OCI-LY7 (cell line): Measurements from ENCODE around the gene CORIN. TPM values are rescaled to one million over a fixed set of nuclear protein-coding genes. Genes with fewer than 3 reads are reported as not detected.

Experiments
- BruUV-seq: library from RNA; stranded (reverse); fragments of 400-500 nt; replicated peaks from 2 replicates; lab custom pipeline; 2021; lab: Mats Ljungman, UMichigan
- CTCF ChIA-PET: fragments of 300-600 bp; sonication (Branson Sonifier 250); formaldehyde crosslinking; loops from one replicate; lab custom pipeline; 2022; ENCODE audit warnings: antibody characterized with exemption; ENCODE audit not compliant: unreplicated experiment; lab: Charles Lee
- POLR2A ChIA-PET: fragments of 300-600 bp; sonication (Branson Sonifier 250); formaldehyde crosslinking; loops from one replicate; lab custom pipeline; 2022; ENCODE audit warnings: antibody characterized with exemption; lab: Charles Lee
- DNase-seq: peaks from one replicate; pipeline ENCODE4 v3.0.0-alpha.2; 2015; ENCODE audit warnings: low spot score
- H2AFZ ChIP-seq: fragments of 200-600 bp; sonication (generic), shearing (Covaris generic); 2 replicates; pipeline ENCODE4 v1.6.1; 2014; ENCODE audit warnings: mild to moderate bottlenecking, antibody characterized with exemption, low read length, moderate library complexity
- H3K27ac ChIP-seq: fragments of 200-600 bp; sonication (generic); 2 replicates; pipeline ENCODE4 v1.5.1; 2014; ENCODE audit warnings: mixed run types, low read depth, mild to moderate bottlenecking, moderate library complexity, low read length, inconsistent platforms; ENCODE audit not compliant: poor library complexity, severe bottlenecking
- H3K36me3 ChIP-seq: fragments of 200-600 bp; sonication (generic); 2 replicates; pipeline ENCODE4 v1.6.1; 2014; ENCODE audit warnings: mild to moderate bottlenecking, antibody characterized with exemption, low read length, moderate library complexity, mixed read lengths; ENCODE audit not compliant: insufficient read depth
- H3K4me1 ChIP-seq: fragments of 200-600 bp; sonication (generic); 2 replicates; pipeline ENCODE4 v1.5.1; 2014; ENCODE audit warnings: mild to moderate bottlenecking, low read length; ENCODE audit not compliant: insufficient read depth, poor library complexity, severe bottlenecking
- H3K4me2 ChIP-seq: fragments of 200-600 bp; sonication (generic); 2 replicates; pipeline ENCODE4 v1.6.1; 2014; ENCODE audit warnings: mild to moderate bottlenecking, low read length
- H3K4me3 ChIP-seq: fragments of 200-600 bp; sonication (generic); 2 replicates; pipeline ENCODE4 v1.5.1; 2014; ENCODE audit warnings: mild to moderate bottlenecking, low read depth, low read length; ENCODE audit not compliant: poor library complexity, severe bottlenecking
- H3K79me2 ChIP-seq: fragments of 200-600 bp; sonication (generic); 2 replicates; pipeline ENCODE4 v1.6.1; 2016; ENCODE audit warnings: low read depth, mild to moderate bottlenecking, low read length, moderate library complexity, mixed read lengths; ENCODE audit not compliant: insufficient read depth
- H3K9me2 ChIP-seq: fragments of 200-600 bp; sonication (generic); 2 replicates; pipeline ENCODE4 v1.6.1; 2016; ENCODE audit warnings: mild to moderate bottlenecking, low read length, mixed read lengths; ENCODE audit not compliant: insufficient read depth
- H3K9me3 ChIP-seq: fragments of 200-600 bp; sonication (generic); 2 replicates; pipeline ENCODE4 v1.6.1; 2014; ENCODE audit warnings: mild to moderate bottlenecking, mixed run types, low read length, mixed read lengths
- H4K20me1 ChIP-seq: fragments of 200-600 bp; sonication (generic); 2 replicates; pipeline ENCODE4 v1.6.1; 2014; ENCODE audit warnings: mild to moderate bottlenecking, antibody characterized with exemption, low read length, moderate library complexity, mixed read lengths; ENCODE audit not compliant: insufficient read depth
- EZH2phosphoT487 ChIP-seq: fragments of 200-600 bp; sonication (generic); IDR thresholded peaks from 2 replicates; pipeline ENCODE4 v1.6.1; 2018; ENCODE audit warnings: low read depth, borderline replicate concordance, mild to moderate bottlenecking, mixed run types, antibody characterized with exemption, low read length, moderate library complexity, mixed read lengths
- intact Hi-C: fragments of 100-400 bp; cut with micrococcal nuclease; formaldehyde crosslinking; loops from one replicate; pipeline ENCODE4 v1.10.0; 2022; ENCODE audit not compliant: unreplicated experiment
- total RNA-seq, 2 experiments: library from RNA; depleted of rRNA in 1 of 2; stranded (reverse); fragments of >200 nt in 1 of 2; shearing (Covaris generic) in 1 of 2; gene quantifications; 2 replicates each; pipeline ENCODE4 v1.2.3, GENCODE V29; 2014 to 2022
- TF ChIP-seq, protein P1 (sequence below): fragments of 200-600 bp; sonication (generic); conservative IDR thresholded peaks from 2 replicates; pipeline ENCODE4 v1.5.1; 2014; ENCODE audit warnings: mild to moderate bottlenecking, antibody characterized with exemption, low read length, moderate library complexity, mixed read lengths

Gene CORIN
- total RNA-seq, 2 experiments from 2014 or later, result 0.40 TPM; not detected in 1

DNA sequence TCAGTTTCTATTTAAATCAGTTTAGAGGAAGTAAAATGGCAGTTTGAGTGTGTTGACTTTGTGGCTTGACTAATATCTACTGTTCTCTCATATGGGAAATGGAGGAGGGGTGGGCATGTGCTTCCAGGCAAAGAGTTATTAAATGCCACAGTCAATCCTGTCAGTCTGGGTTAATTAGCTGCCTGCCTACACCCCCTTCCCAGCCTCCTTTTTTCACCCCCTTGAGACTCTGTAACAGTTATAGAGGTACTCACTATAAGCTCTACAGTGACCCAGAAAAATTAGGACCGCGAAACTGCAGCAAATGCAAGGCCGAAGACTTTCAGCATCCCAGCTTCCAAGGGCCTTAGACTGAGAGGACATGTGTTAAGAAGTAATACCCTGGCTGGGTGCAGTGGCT is 165.2 kb downstream of the CORIN start:
- intact Hi-C loops, result no loop called here
- H2AFZ ChIP-seq, result no peak overlapping the region
- CTCF ChIA-PET, result no interaction called here
- H3K9me2 ChIP-seq, result no peaks in the 10 kb centered on the region
- H3K9me3 ChIP-seq, result no peaks in the 10 kb centered on the region
- BruUV-seq, result no TSS peak
- TF ChIP-seq, protein P1, sequence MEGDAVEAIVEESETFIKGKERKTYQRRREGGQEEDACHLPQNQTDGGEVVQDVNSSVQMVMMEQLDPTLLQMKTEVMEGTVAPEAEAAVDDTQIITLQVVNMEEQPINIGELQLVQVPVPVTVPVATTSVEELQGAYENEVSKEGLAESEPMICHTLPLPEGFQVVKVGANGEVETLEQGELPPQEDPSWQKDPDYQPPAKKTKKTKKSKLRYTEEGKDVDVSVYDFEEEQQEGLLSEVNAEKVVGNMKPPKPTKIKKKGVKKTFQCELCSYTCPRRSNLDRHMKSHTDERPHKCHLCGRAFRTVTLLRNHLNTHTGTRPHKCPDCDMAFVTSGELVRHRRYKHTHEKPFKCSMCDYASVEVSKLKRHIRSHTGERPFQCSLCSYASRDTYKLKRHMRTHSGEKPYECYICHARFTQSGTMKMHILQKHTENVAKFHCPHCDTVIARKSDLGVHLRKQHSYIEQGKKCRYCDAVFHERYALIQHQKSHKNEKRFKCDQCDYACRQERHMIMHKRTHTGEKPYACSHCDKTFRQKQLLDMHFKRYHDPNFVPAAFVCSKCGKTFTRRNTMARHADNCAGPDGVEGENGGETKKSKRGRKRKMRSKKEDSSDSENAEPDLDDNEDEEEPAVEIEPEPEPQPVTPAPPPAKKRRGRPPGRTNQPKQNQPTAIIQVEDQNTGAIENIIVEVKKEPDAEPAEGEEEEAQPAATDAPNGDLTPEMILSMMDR, result no peak
- TF ChIP-seq EZH2phosphoT487, result no peak
- no peaks in the 10 kb centered on the region for H3K79me2 ChIP-seq
- POLR2A ChIA-PET, result no interaction called here
- no peaks in the 10 kb centered on the region for H3K36me3 ChIP-seq
- no peak for DNase-seq
- H3K4me3 ChIP-seq, result no peak overlapping the region
- no peak overlapping the region for H3K4me2 ChIP-seq
- no peaks in the 10 kb centered on the region for H3K4me1 ChIP-seq
- no peaks in the 10 kb centered on the region for H4K20me1 ChIP-seq
- H3K27ac ChIP-seq, result no peak overlapping the region

DNA sequence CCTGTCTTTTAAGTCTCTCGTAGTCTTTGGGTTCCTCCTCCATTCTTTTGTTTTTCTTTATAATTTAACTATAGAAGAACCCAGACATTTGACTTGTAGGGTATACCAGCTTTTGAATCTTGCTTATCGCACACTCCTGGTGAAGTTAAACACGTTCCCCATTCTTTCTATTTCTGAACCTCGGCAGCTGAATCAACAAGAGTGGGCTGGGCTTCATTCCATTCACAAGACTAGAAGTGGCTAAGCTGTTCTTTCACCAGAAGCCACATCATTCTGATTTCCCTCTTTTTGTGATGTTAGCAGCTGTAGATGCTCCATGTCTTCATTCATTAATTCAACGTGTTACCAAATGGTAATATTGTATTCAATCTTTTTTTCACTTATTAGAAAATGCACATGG is 167.9 kb downstream of the CORIN start:
- Histone ChIP-seq H3K4me3 (no peak overlapping the region), H3K79me2 (no peaks in the 10 kb centered on the region), H3K27ac (no peak overlapping the region), H2AFZ (no peak overlapping the region), H3K4me2 (no peak overlapping the region), H3K9me3 (no peaks in the 10 kb centered on the region), H3K36me3 (no peaks in the 10 kb centered on the region), H3K9me2 (no peaks in the 10 kb centered on the region), H4K20me1 (no peaks in the 10 kb centered on the region), H3K4me1 (no peaks in the 10 kb centered on the region)
- intact Hi-C loops, result loop anchor here (5.0 kb wide), 1 partner anchor 262 kb away; no protein-coding TSS in a partner anchor
- ChIA-PET CTCF (no interaction called here), POLR2A (interaction anchor here (0.7 kb wide), 1 partner anchor 55 kb away, joined by 3 read pairs; no protein-coding TSS in a partner anchor)
- no TSS peak for BruUV-seq
- no peak for DNase-seq
- TF ChIP-seq EZH2phosphoT487, result no peak
- TF ChIP-seq, protein P1, result no peak

DNA sequence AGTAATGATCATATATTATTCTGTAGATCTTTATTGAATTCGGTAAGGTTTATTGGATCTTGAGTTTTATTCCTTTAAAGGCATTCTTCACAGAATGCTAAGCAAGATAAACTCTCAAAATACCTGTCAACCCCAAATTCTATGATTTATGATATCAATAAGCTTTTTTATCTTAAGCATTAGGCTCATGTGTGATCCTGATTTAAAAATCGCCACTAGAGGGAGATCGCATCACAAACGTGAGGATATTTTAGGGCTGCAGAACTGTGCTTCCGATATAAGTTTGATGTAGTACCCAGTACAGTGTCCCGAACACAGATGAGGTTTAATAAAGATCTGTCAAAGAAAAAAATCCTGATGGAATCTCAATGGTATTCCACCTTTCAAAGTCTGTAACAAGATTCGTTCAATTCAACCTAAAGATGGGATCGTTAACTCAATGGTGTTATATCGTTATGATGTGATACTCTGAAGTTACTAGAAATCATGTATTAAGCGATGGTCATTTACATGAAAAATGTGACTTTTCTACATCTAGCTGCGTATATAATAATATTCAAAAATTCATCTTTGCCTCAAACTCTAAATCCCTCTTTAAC is 169.0 kb downstream of the CORIN start:
- Histone ChIP-seq H3K9me3 (no peaks in the 10 kb centered on the region), H4K20me1 (no peaks in the 10 kb centered on the region), H3K4me3 (no peak overlapping the region), H3K79me2 (no peaks in the 10 kb centered on the region), H3K4me1 (no peaks in the 10 kb centered on the region), H2AFZ (no peak overlapping the region), H3K9me2 (no peaks in the 10 kb centered on the region), H3K36me3 (no peaks in the 10 kb centered on the region), H3K27ac (no peak overlapping the region), H3K4me2 (no peak overlapping the region)
- ChIA-PET CTCF (no interaction called here), POLR2A (interaction anchor here (0.6 kb wide), 1 partner anchor 14 kb away, joined by 6 read pairs; no protein-coding TSS in a partner anchor)
- intact Hi-C loops, result loop anchor here (5.0 kb wide), 1 partner anchor 263 kb away; no protein-coding TSS in a partner anchor
- TF ChIP-seq EZH2phosphoT487, result no peak
- TF ChIP-seq, protein P1, result peak; percentile 84
- DNase-seq, result peak; percentile 39
- no TSS peak for BruUV-seq
